NCI-H524 (cell line): ENCODE results near the gene IDNK.
A peak's percentile ranks its signal among the peaks of the same experiment; 100 is the strongest.
"Not testable (repeated sequence)": the region's sequence is repeated elsewhere in the genome, so short reads cannot be mapped to it uniquely, and the experiment has no call there.

Source experiments
- DNase-seq, 2 experiments: peaks; one replicate each; lab custom pipeline; 2025; lab: John Stamatoyannopoulos, UW

Gene IDNK

DNA sequence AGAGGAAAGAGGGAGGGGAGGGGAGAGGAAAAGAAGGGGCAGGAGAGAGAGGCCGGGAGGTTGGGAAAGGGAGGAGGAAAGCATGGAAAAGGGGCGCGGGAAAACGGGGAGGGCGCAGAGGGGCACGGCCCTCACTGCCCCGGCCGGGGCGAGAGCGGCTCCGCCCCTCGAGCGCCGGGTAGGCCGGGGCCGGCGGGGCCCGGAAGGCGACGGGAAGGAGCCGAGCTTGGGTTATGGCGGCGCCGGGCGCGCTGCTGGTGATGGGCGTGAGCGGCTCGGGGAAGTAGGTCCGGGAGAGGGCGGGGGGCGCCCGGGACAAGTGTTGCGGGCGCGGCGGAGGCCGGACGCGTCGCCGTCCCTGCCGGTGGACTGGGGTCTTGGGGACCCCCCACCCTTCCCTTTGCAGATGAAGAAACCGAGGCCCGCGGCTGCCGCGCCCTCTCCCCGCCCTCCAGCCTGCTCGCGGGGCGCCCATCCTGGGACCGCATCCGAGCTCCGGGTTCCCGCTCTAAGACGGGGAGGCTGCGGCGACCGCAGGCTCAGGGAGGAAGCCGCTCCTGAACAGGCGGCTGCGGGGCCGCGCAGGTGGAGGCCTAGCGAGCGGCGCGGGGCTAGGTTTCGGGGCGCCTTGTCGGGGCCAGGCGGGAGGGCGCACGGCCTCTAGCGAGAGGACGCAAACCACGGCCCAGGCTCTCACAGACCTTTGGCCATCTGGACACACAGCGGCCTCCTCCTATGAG, at the start of gene IDNK:
IDNK (plus strand) TSS at position 205 of the 740 bp plus-strand sequence; CDS start at position 234, 29 bp downstream.
- DNase-seq, result peak in 1 of 2 experiments; percentile 16

DNA sequence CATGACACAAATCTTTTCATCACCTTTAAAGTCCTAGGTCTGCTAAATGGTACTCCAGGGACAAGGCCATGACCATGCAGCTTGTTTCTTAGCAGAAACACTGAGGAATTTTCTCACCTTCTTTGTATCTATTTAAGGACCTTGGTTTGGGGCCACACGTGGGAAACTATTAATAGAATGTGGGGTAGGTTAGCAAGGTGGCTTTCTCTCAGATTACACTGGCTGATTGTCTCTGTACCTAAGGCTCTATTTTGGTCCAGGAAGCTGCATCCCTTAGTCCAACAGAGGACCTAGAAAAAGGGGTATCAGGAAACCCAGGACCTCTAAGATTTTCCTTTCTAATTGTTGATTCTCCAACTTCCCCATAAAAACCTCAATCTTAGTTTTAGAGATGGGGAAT, 48.5 kb upstream of the IDNK start:
- DNase-seq, result no peak

DNA sequence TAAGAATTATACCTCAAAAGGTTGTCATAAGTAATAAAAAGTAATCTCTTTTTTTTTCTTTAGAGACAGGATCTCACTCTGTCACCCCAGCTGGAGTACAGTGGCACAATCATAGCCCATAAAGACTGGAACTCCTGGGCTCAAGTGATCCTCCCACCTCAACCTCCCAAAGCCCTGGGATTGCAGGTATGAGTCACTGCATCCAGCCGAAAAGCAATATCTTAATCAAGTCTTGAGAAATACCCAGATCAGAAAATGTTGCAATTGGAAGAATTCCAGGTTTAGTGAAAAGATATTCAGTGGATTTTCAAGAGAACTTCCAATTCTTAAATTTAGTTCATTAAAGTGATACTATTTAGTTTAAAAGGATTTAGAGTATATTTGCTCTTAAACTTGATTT, 40.9 kb upstream of the IDNK start:
- DNase-seq, result no peak

DNA sequence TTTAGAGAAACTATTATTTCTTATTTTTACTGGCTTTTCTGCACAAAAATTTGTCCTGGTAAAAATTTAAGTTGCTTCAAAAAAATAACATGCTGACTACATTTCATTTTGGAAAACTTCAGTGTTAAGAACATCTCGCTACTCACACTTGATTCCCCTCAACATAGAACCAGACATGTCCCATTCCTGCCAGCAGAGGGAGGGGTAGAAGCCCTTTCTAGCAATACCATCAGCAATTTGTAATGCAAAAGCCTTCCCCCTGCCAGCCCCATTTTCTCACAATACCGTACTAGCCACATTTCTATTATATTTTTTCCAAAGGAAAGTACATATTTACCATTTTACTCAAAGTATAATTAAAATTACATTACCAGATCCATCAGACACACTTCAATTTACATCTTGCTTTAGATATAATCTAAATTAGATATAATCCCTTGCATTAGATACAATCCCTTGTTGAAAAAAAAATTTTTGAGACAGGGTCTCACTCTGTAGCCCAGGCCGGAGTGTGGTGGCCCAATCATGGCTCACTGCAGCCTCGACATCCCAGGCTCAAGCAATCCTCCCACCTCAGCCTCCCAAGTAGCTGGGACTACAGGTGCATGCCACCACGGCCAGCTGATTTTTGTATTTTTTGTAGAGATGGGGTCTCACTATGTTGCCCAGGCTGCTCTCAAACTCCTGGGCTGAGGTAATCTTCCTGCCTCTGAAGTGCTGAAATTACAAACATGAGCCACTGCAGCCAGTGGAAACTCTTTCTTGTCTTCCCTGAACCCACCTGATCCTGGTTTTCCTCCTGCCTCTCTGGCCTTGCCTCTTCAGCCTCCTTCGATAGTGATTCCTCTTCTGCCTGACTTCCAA, 39.6 kb upstream of the IDNK start:
- peak in 1 of 2 experiments; percentile 35 for DNase-seq

DNA sequence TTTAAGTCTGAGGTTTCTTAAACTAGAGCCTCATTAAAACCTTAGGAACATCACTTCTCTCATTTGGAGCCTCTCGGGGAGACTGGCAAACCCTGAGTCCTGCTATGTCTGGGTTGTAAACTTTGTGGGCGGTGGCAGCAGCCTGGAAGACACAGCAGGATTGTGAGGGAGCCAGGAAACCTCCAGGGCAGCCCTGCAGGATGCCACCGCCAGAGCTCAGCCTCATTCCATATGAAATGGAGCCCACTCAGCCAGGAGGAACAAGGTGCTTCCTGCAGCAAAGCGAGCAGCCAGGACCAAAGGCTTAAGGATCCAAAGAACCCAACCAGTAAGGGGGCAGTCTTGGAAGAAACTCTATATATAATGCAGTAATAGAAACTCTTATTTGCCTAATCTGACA, 37.9 kb upstream of the IDNK start:
- DNase-seq, result no peak

DNA sequence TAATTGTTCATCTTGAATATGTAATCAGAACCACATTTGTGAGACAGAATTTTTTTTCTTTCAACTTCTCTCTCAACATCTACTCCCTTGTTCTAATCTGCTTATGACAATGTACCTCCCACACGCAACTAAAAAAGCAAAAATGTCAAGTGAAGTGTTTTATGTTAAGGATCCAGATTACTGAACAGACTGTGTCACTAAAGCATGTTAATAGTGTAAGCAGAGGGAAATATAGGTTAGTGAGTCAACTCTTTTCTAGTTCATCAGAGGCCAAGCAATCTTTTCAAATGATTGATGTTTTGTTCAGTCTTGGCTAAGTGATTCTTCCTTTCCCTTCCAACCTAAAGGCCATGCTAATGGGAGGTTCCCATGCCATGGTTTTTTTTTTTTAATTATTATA, 34.7 kb upstream of the IDNK start:
- no peak for DNase-seq

DNA sequence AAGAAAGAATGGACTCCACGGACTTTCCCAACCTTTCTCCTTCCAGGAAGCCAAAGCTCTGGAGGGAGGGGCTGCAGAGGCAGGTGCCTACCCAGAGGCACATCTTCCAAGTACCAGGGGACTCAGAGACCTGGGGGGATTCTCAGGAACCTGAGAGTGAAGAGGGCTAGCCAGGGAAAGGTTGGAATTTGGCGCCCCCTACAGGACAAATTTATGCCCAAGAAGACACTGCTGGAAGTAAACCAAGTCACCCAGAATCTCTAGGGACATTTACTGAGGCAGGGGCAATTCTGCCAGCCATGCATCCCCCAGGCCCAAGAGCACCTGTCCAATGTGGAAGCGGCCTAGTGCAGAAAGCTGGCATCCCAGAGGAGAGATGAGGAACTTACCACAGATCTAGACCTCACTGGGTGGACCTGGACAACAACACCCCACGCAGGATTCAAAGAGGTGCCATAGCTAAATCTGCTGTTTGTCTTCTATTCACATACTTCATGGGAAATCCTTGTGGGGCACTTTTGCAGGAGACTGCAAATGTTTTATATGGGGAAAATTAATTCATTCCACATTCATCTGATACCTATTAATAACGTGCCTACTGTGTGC, 25.9 kb upstream of the IDNK start:
- peak in 1 of 2 experiments; percentile 21 for DNase-seq

DNA sequence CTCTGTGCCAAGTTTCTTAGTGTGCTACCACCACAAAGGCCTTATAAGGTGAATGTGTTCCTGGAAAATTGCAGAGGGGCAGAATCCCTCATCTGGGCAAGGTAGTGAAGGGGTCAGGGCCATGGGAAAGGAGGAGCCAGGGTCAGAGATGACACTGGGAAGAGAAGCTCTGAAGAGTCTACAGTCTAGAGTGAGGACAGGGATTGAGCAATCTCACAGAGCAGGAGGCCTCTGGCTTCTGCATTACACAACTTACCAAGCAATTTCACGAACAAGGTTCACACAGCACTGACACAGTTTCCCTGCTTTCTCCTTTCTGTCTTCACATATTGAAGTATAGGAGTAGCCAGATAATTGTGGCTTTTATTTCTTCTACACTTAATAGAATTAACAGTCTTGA, 24.5 kb upstream of the IDNK start:
- DNase-seq, result no peak

DNA sequence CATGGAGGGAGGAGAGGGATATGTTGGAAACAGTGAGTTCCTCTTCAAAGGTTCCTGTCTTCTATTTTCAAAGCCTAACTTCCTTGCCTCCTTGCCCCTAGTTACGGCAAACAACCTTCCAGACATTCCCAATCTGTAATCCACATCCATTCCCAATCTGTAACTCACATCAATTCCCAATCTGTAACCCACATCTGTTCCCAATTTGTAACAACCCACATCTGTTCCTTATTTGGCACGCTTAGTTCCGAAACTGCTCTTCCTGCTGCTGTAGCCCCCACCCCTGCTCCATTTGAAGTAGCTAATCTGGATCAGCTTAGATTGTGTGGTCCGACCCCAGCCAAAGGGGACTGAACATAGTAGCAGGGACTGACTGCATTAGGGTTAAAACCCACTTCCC, 23.9 kb upstream of the IDNK start:
- no peak for DNase-seq

DNA sequence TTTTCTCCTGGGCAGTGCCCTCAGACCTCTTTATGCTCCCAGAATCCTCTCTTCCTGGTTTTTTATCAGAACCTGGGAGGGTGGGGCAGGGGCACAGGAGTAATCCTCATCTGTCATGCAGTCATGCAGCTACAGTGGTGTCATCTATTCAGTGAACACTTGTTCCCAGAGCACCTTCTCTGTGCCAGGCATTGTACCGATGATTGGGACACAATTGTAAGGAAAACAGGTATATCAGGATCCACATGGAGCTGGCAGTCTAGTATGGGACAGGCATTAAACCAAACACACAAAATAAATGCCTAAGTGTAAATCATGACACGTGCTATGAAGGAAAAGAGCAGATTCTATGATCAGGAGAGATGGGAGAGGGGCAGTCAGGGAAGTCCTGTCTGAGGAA, 21.5 kb upstream of the IDNK start:
- no peak for DNase-seq

DNA sequence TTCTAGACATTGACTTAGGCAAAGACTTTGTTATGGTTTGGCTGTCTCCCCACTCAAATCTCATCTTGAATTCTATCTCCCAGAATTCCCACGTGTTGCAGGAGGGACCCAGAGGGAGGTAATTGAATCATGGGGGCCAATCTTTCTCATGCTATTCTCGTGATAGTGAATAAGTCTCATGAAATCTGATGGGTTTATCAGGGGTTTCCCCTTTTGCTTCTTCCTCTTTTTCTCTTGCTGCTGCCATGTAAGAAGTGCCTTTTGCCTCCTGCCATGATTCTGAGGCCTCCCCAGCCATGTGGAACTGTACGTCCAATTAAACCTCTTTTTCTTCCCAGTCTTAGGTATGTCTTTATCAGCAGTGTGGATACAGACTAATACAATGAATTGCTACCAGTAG, 15.3 kb upstream of the IDNK start:
- DNase-seq, result not testable (repeated sequence)

DNA sequence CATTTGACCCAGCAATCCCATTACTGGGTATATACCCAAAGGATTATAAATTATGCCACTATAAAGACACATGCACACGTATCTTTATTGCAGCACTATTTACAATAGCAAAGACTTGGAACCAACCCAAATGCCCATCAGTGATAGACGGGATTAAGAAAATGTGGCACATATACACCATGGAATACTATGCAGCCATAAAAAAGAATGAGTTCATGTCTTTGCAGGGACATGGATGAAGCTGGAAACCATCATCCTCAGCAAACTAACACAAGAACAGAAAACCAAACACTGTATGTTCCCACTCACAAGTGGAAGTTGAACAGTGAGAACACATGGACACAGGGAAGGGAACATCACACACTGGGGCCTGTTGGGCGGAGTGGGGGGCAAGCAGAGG, 9.6 kb upstream of the IDNK start:
- not testable (repeated sequence) for DNase-seq

DNA sequence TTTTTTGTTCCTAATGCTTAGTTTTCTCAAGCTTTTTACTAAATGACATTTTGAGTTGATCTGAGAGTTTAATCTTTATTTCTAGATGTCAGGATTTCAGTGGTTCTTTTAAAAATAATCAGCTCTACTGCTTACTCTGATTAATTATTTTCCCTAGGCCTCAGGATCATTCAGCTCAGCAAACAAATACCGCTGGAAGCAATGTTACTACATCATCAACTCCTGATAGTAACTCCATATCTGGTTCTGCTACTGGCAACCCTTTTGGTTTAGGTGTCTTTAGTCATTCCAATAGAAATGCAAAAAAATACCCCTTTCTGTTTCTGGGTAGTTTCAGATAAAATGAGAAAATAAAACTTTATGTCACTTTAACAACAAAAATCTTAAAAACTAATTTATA, 5.6 kb upstream of the IDNK start:
- DNase-seq, result no peak

DNA sequence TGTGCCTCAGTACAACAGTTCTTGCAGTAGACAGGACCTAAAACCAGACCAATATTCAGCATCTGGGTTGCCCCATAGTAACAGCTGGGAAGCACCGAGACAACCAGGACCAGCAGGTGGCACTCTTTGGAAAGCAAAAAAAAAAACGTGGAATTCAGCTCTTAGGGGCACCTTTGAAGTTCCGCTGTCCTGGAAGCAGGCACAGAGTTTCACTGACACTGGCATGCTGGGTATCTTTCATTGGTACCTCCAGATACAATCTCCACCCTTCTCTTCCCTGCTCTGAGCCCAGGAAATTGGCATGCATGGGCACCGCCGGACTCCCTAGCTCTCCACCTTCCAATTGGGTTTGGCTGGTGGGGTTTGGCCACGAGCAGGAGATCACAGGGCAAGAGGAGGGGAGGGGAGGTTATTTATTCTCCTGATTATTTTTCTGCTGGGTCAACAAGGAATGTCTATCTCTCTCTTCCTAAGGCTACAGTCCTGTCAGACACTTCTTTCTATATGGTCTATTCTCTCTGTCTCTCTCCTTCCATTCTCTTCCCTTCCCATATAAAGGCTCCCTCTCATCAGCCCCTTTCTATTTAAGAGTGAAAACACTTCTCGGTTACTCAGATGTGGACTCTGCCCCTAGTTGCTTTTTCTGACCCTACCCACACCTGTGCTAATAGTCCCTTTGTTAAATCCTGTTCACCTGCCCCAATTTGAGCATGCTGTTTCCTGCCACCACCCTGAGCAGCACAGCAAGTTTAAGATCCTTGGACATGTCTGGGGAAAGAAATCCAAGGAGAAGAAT, 1.9 kb upstream of the IDNK start:
- peak; percentile 8 to 51 for DNase-seq

DNA sequence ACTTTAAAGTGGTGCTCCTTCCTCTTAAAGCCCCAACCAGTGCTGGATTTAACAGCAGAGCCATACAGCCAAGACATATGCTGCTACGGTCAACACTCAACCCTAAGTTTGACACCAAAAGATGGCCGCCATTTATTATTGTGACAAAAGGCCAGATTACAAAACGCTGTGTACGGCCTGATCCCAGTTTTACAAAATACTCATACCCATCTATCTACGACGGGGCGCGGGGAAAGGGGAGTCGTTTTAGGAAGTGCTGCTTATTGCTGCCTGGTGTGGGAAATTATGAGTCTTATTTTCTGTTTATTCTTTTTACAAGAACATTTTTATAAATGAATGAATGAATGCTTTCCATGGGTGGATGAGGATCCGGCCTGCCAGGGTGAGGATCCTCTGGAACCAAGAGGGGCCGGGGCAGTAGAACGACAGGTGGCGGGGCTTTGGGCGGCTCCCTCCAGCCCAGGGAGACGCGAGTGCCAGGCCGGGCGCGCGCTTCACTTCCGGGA, 457 bp upstream of the IDNK start:
- peak in 1 of 2 experiments; percentile 41 for DNase-seq

DNA sequence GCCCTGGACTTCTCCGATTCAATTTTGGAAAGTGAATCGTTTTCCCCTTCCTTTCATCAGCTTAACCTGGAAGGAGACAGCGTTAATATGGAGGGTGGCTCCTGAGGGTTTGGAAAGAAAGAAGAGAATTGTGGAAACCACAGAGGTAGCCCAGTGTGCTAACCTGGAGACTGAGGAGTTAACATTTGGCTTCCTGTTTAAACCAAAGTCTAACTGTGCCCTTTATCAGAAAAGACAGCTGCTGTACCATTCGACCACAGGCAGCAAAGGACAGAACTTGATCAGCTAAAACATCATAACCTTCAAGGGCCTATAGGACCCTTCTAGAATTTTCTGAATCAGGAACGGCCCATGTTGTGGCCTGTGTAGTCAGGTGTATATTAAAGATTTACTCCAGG, 735 bp downstream of the IDNK start:
- DNase-seq, result no peak

DNA sequence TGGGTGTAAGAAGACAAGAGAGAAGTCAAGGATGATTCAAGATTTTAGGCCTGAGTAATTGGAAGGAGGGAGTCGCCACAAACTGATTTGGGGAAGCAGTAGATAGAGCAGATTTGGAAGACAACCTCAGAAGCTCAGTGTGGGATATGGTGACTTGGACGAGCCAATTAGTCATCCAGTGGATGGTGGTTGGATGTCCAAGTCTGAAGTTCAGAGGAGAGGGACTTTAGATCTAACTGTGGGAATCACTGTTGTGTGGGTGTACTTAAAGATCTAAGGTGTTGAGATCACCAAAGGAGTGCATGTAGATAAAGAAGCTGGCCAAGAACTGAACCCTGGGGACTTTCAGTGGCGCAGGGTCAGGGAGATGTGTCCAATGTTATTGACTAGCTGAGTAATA, 2.2 kb downstream of the IDNK start:
- DNase-seq, result no peak

DNA sequence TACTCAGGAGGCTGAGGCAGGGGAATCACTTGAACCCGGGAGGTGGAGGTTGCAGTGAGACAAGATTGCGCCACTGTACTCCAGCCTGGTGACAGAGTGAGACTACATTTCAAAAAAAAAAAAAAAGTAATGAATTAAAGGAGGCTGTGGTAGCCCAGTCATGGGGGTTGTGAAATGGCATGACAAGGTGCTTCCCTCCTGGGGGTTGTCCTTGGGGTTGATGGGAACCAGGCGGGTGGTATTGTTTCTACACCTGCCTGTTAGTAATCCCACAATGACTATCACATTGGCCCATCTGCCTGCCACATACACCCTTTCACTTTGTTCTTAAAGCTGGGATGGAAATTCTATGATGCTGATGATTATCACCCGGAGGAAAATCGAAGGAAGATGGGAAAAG, 5.6 kb downstream of the IDNK start:
- DNase-seq, result no peak

DNA sequence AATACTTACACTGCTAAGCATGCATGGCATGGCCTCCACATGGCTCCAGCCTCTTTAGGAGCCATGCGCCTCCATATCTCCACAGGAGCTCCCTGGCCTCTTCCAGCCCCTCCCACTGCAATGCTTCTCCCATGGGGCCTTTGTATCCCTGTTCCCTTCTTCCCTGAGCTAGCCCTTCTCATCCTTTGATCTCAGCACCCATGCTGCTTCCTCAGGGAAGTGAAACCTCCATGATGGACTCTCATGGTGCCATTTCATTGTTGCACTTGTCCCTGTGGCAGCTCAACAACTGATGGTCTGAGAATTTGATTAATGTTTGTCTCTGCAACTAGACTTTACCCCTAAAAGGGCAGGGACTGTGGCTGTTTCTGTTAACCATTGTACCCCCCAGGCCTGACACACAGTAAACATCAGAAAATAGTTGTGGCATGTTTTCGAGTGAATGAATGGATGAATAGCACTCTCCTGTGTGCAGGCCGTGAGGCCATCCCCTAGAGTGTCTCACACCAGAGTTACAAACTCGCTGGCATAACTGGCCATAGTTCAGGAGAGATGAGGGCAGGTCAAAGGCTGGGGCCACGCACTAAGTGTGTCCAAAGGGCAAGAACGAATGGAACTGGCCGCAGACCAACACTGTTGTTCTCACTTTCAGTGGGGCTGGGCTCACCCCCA, 6.6 kb downstream of the IDNK start:
- no peak for DNase-seq

DNA sequence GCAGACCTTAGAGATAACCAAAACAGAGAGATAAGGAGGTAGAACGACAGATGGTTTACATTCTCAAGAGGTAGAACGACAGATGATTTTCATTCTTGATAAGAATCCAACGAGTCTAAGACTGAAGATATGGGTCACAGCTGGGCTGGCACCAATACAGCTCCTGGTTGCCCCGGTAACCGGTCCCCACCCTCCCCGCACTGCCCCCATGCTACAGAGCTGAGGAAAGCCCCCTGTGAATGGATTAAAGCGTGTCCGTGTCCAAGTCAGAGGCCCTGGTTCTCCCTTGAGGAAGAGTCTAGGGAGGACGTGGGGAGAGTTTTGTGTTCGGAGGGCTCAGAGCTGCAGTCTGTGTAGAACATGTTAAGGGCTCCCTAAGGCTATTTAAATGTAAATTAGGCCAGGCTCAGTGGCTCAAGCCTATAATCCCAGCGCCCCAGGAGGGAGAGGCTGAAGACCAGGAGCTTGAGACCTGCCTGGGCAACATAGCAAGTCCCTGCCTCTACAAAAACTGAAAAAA, 8.1 kb downstream of the IDNK start:
- DNase-seq, result peak; percentile 35 to 75

DNA sequence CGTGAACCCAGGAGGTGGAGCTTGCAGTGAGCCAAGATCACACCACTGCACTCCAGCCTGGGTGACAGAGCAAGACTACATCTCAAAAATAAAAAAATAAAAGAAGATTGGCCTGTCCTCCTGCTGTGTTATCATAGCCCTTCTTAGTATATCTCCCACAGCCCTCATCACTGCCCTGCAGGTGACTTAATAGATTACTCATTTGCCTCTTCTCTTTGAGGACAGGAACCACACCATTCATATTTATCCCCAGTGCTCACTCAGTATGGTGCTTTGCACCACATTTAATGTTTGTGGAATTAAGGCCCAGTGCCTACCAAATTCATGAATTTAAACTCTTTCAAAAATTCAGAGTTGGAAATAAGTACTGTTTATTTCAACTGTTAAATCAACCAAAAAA, 10.3 kb downstream of the IDNK start:
- no peak for DNase-seq
